Measurements from ENCODE around the gene CAPZB.

Gene CAPZB

GRCh38 chr1:19432943-19433718 is 52.2 kb downstream of the CAPZB start:
- H4K20me1 ChIP-seq = peaks cover 98 to 100% (median 100%) of the 10 kb centered on the region in 11 experiments
- H3K4me2 ChIP-seq = peak overlapping the region in 2 of 11 experiments; percentile 80 to 91; a peak in 4 of 22 replicates
- H3K4me1 ChIP-seq = peaks cover 17 to 89% (median 53%) of the 10 kb centered on the region in 10 experiments
- H3K27ac ChIP-seq = no peak overlapping the region
- H3K27me3 ChIP-seq = no peaks in the 10 kb centered on the region
- H3K36me3 ChIP-seq = peaks cover 23 to 57% (median 40%) of the 10 kb centered on the region in 11 experiments
- TF ChIP-seq Cebpa-rat (IDR thresholded peaks at IDR 0.05) = no peak
- H3K9ac ChIP-seq = no peak overlapping the region
- no peak overlapping the region for H3K4me3 ChIP-seq
- H3K9me3 ChIP-seq (replicated peaks in 1 of 11) = no peaks in the 10 kb centered on the region

GRCh38 chr1:19430121-19431068 is 54.9 kb downstream of the CAPZB start:
- Histone ChIP-seq H3K27ac (no peak overlapping the region), H3K4me1 (peaks cover 8 to 88% (median 37%) of the 10 kb centered on the region in 10 experiments), H3K9ac (no peak overlapping the region), H3K36me3 (peaks cover 11 to 67% (median 45%) of the 10 kb centered on the region in 11 experiments; a peak in 21 of 22 replicates), H3K4me2 (peak overlapping the region in 5 of 11 experiments; percentile 10 to 56 (median 19); a peak in 6 of 22 replicates), H3K4me3 (no peak overlapping the region), H3K27me3 (no peaks in the 10 kb centered on the region), H4K20me1 (peaks cover 98 to 100% (median 100%) of the 10 kb centered on the region in 11 experiments), H3K9me3 (replicated peaks in 1 of 11) (no peaks in the 10 kb centered on the region)
- no peak for TF ChIP-seq Cebpa-rat (IDR thresholded peaks at IDR 0.05)

- H3K9me3 ChIP-seq (replicated peaks in 1 of 11) = no peaks in the 10 kb centered on the region
- H4K20me1 ChIP-seq = peaks cover 99 to 100% (median 100%) of the 10 kb centered on the region in 11 experiments
- peaks cover 8 to 88% (median 30%) of the 10 kb centered on the region in 10 experiments; a peak in 19 of 20 replicates for H3K4me1 ChIP-seq
- no peak overlapping the region for H3K9ac ChIP-seq
- H3K36me3 ChIP-seq = peaks cover 11 to 75% (median 50%) of the 10 kb centered on the region in 11 experiments; a peak in 21 of 22 replicates
- H3K27ac ChIP-seq = no peak overlapping the region
- no peak overlapping the region for H3K4me3 ChIP-seq
- no peaks in the 10 kb centered on the region for H3K27me3 ChIP-seq
- H3K4me2 ChIP-seq = peak overlapping the region in 2 of 11 experiments; percentile 47 to 56; a peak in 3 of 22 replicates
- TF ChIP-seq Cebpa-rat (IDR thresholded peaks at IDR 0.05) = no peak
Observed at GRCh38 chr1:19429611-19430010, 55.7 kb downstream of the CAPZB start.

GRCh38 chr1:19427087-19427781 is 58.1 kb downstream of the CAPZB start:
- Histone ChIP-seq H3K9ac (no peak overlapping the region; a peak in 2 of 22 replicates), H3K27me3 (no peaks in the 10 kb centered on the region), H3K36me3 (peaks cover 0 to 60% (median 31%) of the 10 kb centered on the region in 11 experiments; a peak in 18 of 22 replicates), H3K4me1 (peaks cover 8 to 85% (median 33%) of the 10 kb centered on the region in 10 experiments; a peak in 18 of 20 replicates), H3K4me2 (peak overlapping the region in 1 of 11 experiments; percentile 7; a peak in 2 of 22 replicates), H3K9me3 (replicated peaks in 1 of 11) (no peaks in the 10 kb centered on the region), H3K4me3 (no peak overlapping the region), H4K20me1 (peaks cover 99 to 100% (median 100%) of the 10 kb centered on the region in 11 experiments), H3K27ac (0 out of 22 replicates have a peak overlapping the region, but pooled peaks of 1 of the 11 experiments have one; percentile 7)
- TF ChIP-seq Cebpa-rat (IDR thresholded peaks at IDR 0.05) = no peak

- Histone ChIP-seq H3K4me1 (peaks cover 8 to 85% (median 33%) of the 10 kb centered on the region in 10 experiments; a peak in 18 of 20 replicates), H3K9ac (no peak overlapping the region; a peak in 2 of 22 replicates), H3K9me3 (replicated peaks in 1 of 11) (no peaks in the 10 kb centered on the region), H3K27me3 (no peaks in the 10 kb centered on the region), H3K27ac (peak overlapping the region in 1 of 11 experiments; percentile 7; a peak in 1 of 22 replicates), H3K4me3 (no peak overlapping the region), H4K20me1 (peaks cover 99 to 100% (median 100%) of the 10 kb centered on the region in 11 experiments), H3K4me2 (peak overlapping the region in 1 of 11 experiments; percentile 7; a peak in 2 of 22 replicates), H3K36me3 (peaks cover 0 to 55% (median 25%) of the 10 kb centered on the region in 11 experiments; a peak in 18 of 22 replicates)
- no peak for TF ChIP-seq Cebpa-rat (IDR thresholded peaks at IDR 0.05)
Observed at GRCh38 chr1:19426294-19427086, 58.8 kb downstream of the CAPZB start.

GRCh38 chr1:19425646-19426239 is 59.6 kb downstream of the CAPZB start:
- peaks cover 0 to 60% (median 30%) of the 10 kb centered on the region in 11 experiments; a peak in 18 of 22 replicates for H3K36me3 ChIP-seq
- H4K20me1 ChIP-seq = peaks cover 100% of the 10 kb centered on the region in 11 experiments
- no peaks in the 10 kb centered on the region for H3K9me3 ChIP-seq (replicated peaks in 1 of 11)
- no peak overlapping the region for H3K4me3 ChIP-seq
- TF ChIP-seq Cebpa-rat (IDR thresholded peaks at IDR 0.05) = no peak
- H3K27ac ChIP-seq = no peak overlapping the region; a peak in 1 of 22 replicates
- no peaks in the 10 kb centered on the region for H3K27me3 ChIP-seq
- no peak overlapping the region for H3K4me2 ChIP-seq
- no peak overlapping the region for H3K9ac ChIP-seq
- peaks cover 5 to 80% (median 29%) of the 10 kb centered on the region in 10 experiments; a peak in 18 of 20 replicates for H3K4me1 ChIP-seq
